ENCODE data around the gene NDUFA12.

Gene NDUFA12

GRCh38 chr12:94941440-94941862, 62.0 kb downstream of the NDUFA12 start:
- CTCF ChIA-PET = no interaction called here
- POLR2A ChIA-PET = interaction anchor here (0.5 to 0.6 kb wide), 2 partner anchors 794 to 1578 kb away, joined by 3 to 6 read pairs; no protein-coding TSS in a partner anchor
- no peak for DNase-seq (ENCODE audit: extremely low spot score)
- no peak for TF ChIP-seq CTCF (IDR thresholded peaks at IDR 0.05; ENCODE audit: control extremely low read depth, extremely low read depth, low read depth, missing control alignments)

- CTCF ChIA-PET = interaction anchor here (2.0 to 2.3 kb wide), 2 partner anchors 13 to 27 kb away, joined by 5 read pairs; no protein-coding TSS in a partner anchor
- POLR2A ChIA-PET = interaction anchor here (0.6 kb wide), 1 partner anchor 794 kb away, joined by 3 read pairs; no protein-coding TSS in a partner anchor
- no peak for TF ChIP-seq CTCF (IDR thresholded peaks at IDR 0.05; ENCODE audit: control extremely low read depth, extremely low read depth, low read depth, missing control alignments)
- DNase-seq (ENCODE audit: extremely low spot score) = no peak
These were observed 62.7 kb downstream of the NDUFA12 start for GRCh38 chr12:94940771-94941170.

GRCh38 chr12:94938583-94938982, 64.9 kb downstream of the NDUFA12 start:
- ChIA-PET CTCF (interaction anchor here (1.1 to 2.3 kb wide), 3 partner anchors 11 to 26 kb away, joined by 3 to 5 read pairs (median 3); no protein-coding TSS in a partner anchor), POLR2A (no interaction called here)
- DNase-seq (ENCODE audit: extremely low spot score) = no peak
- TF ChIP-seq CTCF (IDR thresholded peaks at IDR 0.05; ENCODE audit: control extremely low read depth, extremely low read depth, low read depth, missing control alignments) = no peak

- ChIA-PET CTCF (interaction anchor here (1.1 to 1.5 kb wide), 3 partner anchors 9 to 17 kb away, joined by 3 to 4 read pairs (median 4); no protein-coding TSS in a partner anchor), POLR2A (no interaction called here)
- TF ChIP-seq CTCF (IDR thresholded peaks at IDR 0.05; ENCODE audit: control extremely low read depth, extremely low read depth, low read depth, missing control alignments) = no peak
- no peak for DNase-seq (ENCODE audit: extremely low spot score)
These were observed 72.7 kb downstream of the NDUFA12 start for GRCh38 chr12:94930772-94931171.

- ChIA-PET POLR2A (no interaction called here), CTCF (interaction anchor here (1.2 to 1.5 kb wide), 2 partner anchors 9 to 12 kb away, joined by 3 to 4 read pairs; no protein-coding TSS in a partner anchor)
- no peak for DNase-seq (ENCODE audit: extremely low spot score)
- no peak for TF ChIP-seq CTCF (IDR thresholded peaks at IDR 0.05; ENCODE audit: control extremely low read depth, extremely low read depth, low read depth, missing control alignments)
These were observed 73.3 kb downstream of the NDUFA12 start for GRCh38 chr12:94930216-94930654.

- POLR2A ChIA-PET = no interaction called here
- DNase-seq (ENCODE audit: extremely low spot score) = no peak
- no peak for TF ChIP-seq CTCF (IDR thresholded peaks at IDR 0.05; ENCODE audit: control extremely low read depth, extremely low read depth, low read depth, missing control alignments)
- CTCF ChIA-PET = interaction anchor here (1.2 to 1.5 kb wide), 2 partner anchors 10 to 11 kb away, joined by 3 to 4 read pairs; no protein-coding TSS in a partner anchor
These were observed 73.7 kb downstream of the NDUFA12 start for GRCh38 chr12:94929780-94930179.

Measured in GM10248 (cell line).